Esophagus muscularis mucosa (tissue), 3 donors: ENCODE data around the gene ZNF184.

Experiments
- POLR2A ChIP-seq: fragments of 450-650 bp; IDR thresholded peaks from one replicate; pipeline ENCODE4 v1.6.1; 2017; ENCODE audit warnings: antibody characterized with exemption, moderate library complexity, mild to moderate bottlenecking, low read depth
- POLR2AphosphoS5 ChIP-seq, 2 donors: sonication (generic); formaldehyde crosslinking; IDR thresholded peaks; one replicate each; pipeline ENCODE4 v1.6.1; 2017; ENCODE audit warnings: antibody characterized with exemption in 2 of 2
- TF ChIP-seq, protein P1 (sequence below), 3 experiments: fragments of 200-600 bp in 2 of 3; fragments of 450-650 bp in 1 of 3; sonication (generic) in 2 of 3; IDR thresholded peaks; one replicate each; pipeline ENCODE4 v1.5.1; 2017 to 2019; ENCODE audit warnings: antibody characterized with exemption in 3 of 3, mild to moderate bottlenecking in 2 of 3, moderate library complexity in 1 of 3

DNA sequence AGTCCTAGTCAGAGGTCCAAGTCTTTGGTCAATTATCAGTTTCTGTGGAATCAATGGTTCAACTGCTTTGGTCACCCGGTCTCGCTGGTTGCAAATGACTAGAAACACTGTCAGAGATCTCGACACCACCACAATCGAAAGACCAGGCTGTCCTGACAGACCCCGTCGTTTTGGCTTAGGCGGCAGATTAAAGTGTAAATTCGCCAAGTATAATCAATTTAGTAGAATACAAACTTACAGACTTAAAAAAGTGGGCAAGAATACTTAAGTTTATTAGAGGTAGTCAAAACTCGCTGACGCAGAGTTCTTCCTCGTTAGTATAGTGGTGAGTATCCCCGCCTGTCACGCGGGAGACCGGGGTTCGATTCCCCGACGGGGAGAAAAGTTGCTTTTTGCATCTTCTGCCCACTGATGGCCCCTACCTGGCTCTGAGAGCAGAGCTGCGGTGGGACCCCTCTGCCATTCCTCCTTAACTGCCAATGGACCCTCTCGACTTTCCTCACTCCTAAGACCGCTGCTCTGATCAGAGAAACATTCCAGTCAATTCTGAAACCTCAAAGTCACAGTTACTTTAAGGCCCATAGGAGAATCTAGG, 30.6 kb upstream of the ZNF184 start:
- TF ChIP-seq, protein P1, sequence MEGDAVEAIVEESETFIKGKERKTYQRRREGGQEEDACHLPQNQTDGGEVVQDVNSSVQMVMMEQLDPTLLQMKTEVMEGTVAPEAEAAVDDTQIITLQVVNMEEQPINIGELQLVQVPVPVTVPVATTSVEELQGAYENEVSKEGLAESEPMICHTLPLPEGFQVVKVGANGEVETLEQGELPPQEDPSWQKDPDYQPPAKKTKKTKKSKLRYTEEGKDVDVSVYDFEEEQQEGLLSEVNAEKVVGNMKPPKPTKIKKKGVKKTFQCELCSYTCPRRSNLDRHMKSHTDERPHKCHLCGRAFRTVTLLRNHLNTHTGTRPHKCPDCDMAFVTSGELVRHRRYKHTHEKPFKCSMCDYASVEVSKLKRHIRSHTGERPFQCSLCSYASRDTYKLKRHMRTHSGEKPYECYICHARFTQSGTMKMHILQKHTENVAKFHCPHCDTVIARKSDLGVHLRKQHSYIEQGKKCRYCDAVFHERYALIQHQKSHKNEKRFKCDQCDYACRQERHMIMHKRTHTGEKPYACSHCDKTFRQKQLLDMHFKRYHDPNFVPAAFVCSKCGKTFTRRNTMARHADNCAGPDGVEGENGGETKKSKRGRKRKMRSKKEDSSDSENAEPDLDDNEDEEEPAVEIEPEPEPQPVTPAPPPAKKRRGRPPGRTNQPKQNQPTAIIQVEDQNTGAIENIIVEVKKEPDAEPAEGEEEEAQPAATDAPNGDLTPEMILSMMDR (IDR thresholded peaks at IDR 0.05), result no peak
- TF ChIP-seq POLR2A (no peak), POLR2AphosphoS5 (IDR thresholded peaks at IDR 0.05) (peak in 1 of 2 donors; percentile 26)
